Hepatocyte (in vitro differentiated cells): Measurements from ENCODE around the gene TMEM165.

Experiments
- EZH2 ChIP-seq: fragments of 200-600 bp; sonication (generic); IDR thresholded peaks from 2 replicates; pipeline ENCODE4 v1.6.1; 2016; ENCODE audit warnings: antibody characterized with exemption, mild to moderate bottlenecking, borderline replicate concordance
- TF ChIP-seq, protein P1 (sequence below): fragments of 200-600 bp; sonication (generic); IDR thresholded peaks from 2 replicates; pipeline ENCODE4 v1.5.1; 2016; ENCODE audit warnings: antibody characterized with exemption, mild to moderate bottlenecking; ENCODE audit not compliant: poor library complexity

DNA sequence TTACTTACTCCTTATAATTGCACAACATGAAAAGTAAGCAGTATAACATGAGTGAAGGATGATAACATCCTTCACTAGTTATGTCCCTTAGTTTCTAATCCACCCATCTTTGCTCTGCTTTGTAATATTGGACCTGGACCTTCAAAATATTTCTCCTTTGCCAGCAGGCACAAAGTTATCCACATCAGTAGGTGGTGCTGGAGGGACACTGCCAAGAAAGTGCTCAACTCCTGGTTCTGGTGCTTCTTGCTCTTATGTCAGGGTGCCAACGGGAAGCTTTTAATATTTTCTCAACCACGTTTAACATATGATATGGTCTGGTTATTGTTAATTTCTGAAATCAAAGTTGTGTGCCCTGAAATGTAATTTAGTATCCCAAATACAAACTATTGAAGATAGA is 49.1 kb downstream of the TMEM165 start:
- TF ChIP-seq, protein P1, sequence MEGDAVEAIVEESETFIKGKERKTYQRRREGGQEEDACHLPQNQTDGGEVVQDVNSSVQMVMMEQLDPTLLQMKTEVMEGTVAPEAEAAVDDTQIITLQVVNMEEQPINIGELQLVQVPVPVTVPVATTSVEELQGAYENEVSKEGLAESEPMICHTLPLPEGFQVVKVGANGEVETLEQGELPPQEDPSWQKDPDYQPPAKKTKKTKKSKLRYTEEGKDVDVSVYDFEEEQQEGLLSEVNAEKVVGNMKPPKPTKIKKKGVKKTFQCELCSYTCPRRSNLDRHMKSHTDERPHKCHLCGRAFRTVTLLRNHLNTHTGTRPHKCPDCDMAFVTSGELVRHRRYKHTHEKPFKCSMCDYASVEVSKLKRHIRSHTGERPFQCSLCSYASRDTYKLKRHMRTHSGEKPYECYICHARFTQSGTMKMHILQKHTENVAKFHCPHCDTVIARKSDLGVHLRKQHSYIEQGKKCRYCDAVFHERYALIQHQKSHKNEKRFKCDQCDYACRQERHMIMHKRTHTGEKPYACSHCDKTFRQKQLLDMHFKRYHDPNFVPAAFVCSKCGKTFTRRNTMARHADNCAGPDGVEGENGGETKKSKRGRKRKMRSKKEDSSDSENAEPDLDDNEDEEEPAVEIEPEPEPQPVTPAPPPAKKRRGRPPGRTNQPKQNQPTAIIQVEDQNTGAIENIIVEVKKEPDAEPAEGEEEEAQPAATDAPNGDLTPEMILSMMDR: peak; percentile 13
- no peak for TF ChIP-seq EZH2
